ENCODE results near the gene CLDN34.

Gene CLDN34

GRCh38 chrX:9966775-9967408 lies at the start of gene CLDN34:
Gene CLDN34, plus strand, starts transcription at chrX:9967358. Its CDS starts 0 bp downstream, at chrX:9967358.
- TF ChIP-seq, protein P1, sequence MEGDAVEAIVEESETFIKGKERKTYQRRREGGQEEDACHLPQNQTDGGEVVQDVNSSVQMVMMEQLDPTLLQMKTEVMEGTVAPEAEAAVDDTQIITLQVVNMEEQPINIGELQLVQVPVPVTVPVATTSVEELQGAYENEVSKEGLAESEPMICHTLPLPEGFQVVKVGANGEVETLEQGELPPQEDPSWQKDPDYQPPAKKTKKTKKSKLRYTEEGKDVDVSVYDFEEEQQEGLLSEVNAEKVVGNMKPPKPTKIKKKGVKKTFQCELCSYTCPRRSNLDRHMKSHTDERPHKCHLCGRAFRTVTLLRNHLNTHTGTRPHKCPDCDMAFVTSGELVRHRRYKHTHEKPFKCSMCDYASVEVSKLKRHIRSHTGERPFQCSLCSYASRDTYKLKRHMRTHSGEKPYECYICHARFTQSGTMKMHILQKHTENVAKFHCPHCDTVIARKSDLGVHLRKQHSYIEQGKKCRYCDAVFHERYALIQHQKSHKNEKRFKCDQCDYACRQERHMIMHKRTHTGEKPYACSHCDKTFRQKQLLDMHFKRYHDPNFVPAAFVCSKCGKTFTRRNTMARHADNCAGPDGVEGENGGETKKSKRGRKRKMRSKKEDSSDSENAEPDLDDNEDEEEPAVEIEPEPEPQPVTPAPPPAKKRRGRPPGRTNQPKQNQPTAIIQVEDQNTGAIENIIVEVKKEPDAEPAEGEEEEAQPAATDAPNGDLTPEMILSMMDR (IDR thresholded peaks at IDR 0.05; ENCODE audit: borderline replicate concordance, control extremely low read depth, extremely low read depth, insufficient read depth, missing control alignments), result no peak
- DNase-seq (ENCODE audit: low spot score), result no peak
- in situ Hi-C loops (cut with MboI; ENCODE audit: low sequenced_read_pairs, unreplicated experiment), result no loop called here

DNA sequence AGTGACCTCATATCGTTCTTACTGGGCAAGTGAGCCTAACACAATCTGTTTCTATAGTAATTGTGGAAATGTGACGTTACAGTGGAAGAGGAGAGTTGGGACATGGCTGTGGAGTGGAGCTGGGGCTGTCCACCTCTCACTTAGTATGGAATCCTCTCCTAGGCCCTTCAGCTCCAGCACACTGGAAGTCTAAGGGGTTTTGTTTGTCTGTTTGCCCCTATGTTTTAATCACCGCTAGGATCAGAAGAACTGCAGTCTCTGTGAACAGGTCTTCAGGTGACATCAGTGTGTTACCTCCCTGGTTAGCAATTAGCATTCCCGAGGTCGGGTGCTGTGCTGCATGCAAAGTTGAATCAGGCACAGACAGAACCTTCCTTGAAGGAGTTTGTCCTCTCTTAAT lies 49.3 kb upstream of the CLDN34 start:
- TF ChIP-seq, protein P1 (IDR thresholded peaks at IDR 0.05; ENCODE audit: borderline replicate concordance, control extremely low read depth, extremely low read depth, insufficient read depth, missing control alignments), result no peak
- no peak for DNase-seq (ENCODE audit: low spot score)
- in situ Hi-C loops (cut with MboI; ENCODE audit: low sequenced_read_pairs, unreplicated experiment), result no loop called here

DNA sequence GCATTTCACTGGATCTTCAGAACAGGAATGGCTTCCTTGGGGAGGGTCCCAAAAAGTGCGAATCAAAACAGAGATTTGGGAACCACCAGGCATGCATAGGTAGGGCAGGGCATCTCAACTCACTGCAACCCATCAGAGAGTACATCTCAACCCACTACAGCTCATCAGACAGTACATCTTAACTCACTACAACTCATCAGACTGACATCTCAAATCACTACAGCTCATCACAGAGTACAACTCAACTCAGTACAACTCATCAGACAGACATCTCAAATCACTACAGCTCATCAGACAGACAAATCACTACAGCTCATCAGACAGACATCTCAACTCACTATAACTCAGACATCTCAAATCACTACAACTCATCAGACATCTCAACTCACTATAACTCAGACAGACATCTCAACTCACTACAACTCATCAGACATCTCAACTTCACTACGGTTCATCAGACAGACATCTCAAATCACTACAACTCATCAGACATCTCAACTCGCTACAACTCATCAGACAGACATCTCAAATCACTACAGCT lies 47.5 kb upstream of the CLDN34 start:
- in situ Hi-C loops (cut with MboI; ENCODE audit: low sequenced_read_pairs, unreplicated experiment), result no loop called here
- TF ChIP-seq, protein P1 (IDR thresholded peaks at IDR 0.05; ENCODE audit: borderline replicate concordance, control extremely low read depth, extremely low read depth, insufficient read depth, missing control alignments), result no peak
- DNase-seq (ENCODE audit: low spot score), result no peak

DNA sequence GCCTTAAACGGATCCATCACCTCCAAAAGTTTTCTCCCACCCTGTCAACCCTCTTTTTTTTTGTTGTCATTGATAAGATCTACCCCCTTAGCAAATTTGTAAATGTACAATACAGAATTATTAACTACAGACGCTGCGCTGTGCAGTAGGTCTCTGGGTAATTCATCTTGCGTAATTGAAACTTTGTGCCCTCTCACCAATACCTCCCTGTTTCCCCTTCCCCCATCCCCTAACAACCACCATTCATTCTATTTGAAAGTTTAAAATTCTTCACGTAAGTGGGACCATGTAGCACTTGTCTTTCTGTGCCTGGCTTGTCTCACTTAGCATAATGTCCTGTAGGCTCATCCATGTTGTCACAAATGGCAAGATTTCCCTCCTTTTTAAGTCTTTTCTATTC lies 45.8 kb upstream of the CLDN34 start:
- no peak for DNase-seq (ENCODE audit: low spot score)
- in situ Hi-C loops (cut with MboI; ENCODE audit: low sequenced_read_pairs, unreplicated experiment), result no loop called here
- TF ChIP-seq, protein P1 (IDR thresholded peaks at IDR 0.05; ENCODE audit: borderline replicate concordance, control extremely low read depth, extremely low read depth, insufficient read depth, missing control alignments), result no peak

- no peak for DNase-seq (ENCODE audit: low spot score)
- in situ Hi-C loops (cut with MboI; ENCODE audit: low sequenced_read_pairs, unreplicated experiment), result no loop called here
- TF ChIP-seq, protein P1 (IDR thresholded peaks at IDR 0.05; ENCODE audit: borderline replicate concordance, control extremely low read depth, extremely low read depth, insufficient read depth, missing control alignments), result no peak
Measured at GRCh38 chrX:9923357-9923756, 43.8 kb upstream of the CLDN34 start.

DNA sequence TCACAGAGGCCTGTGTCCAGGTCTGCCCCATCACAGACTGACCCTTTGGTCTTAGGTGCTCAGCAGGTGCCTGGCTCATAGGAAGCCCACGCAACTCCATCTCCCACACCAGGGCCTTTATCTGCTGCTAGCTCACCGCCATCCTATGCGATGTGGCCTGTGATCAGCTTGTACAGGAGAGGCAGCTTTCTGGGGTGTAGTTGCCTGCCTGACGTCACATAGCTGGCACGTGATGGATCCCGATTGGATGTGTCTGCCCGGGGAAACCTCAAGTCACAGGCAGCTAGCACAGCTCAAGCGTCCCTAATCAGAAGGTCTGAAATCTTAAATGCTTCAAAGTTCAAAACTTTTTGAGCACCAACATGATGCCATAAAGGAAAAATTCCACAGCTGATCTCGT lies 41.2 kb upstream of the CLDN34 start:
- no peak for DNase-seq (ENCODE audit: low spot score)
- TF ChIP-seq, protein P1 (IDR thresholded peaks at IDR 0.05; ENCODE audit: borderline replicate concordance, control extremely low read depth, extremely low read depth, insufficient read depth, missing control alignments), result no peak
- in situ Hi-C loops (cut with MboI; ENCODE audit: low sequenced_read_pairs, unreplicated experiment), result no loop called here
